Uterus (tissue), 4 donors: ENCODE measurements around the gene PNRC1. TPM values are rescaled to one million over a fixed set of nuclear protein-coding genes. Genes with fewer than 3 reads are reported as not detected.

ENCODE experiments used
- DNase-seq, 2 donors: peaks; one replicate each; pipeline ENCODE4 v3.0.0-alpha.2; 2019 to 2020
- H3K27ac ChIP-seq, 2 donors: fragments of 200-600 bp; sonication (generic); 1 replicate in 1 of 2; 2 replicates in 1 of 2; pipeline ENCODE4 v1.5.1; 2016 to 2018
- H3K27me3 ChIP-seq, 2 donors: fragments of 200-600 bp; sonication (generic); one replicate each; pipeline ENCODE4 v1.5.1; 2018 to 2019; ENCODE audit warnings: control low read depth in 1 of 2
- H3K36me3 ChIP-seq, 2 donors: fragments of 200-600 bp; sonication (generic); one replicate each; pipeline ENCODE4 v1.5.1; 2019; ENCODE audit warnings: control low read depth in 1 of 2
- H3K4me1 ChIP-seq, 2 donors: fragments of 200-600 bp; sonication (generic); one replicate each; pipeline ENCODE4 v1.5.1; 2018 to 2019; ENCODE audit warnings: control low read depth in 1 of 2
- H3K4me3 ChIP-seq, 2 donors: fragments of 200-600 bp; sonication (generic); 1 replicate in 1 of 2; 2 replicates in 1 of 2; pipeline ENCODE4 v1.5.1; 2018 to 2019; ENCODE audit warnings: mild to moderate bottlenecking in 1 of 2
- H3K9me3 ChIP-seq, 2 donors: fragments of 200-600 bp; sonication (generic); one replicate each; pipeline ENCODE4 v1.5.1; 2019; ENCODE audit warnings: control low read depth in 1 of 2
- POLR2A ChIP-seq, 2 donors: fragments of 450-650 bp; IDR thresholded peaks; one replicate each; pipeline ENCODE4 v1.6.1; 2016; ENCODE audit warnings: antibody characterized with exemption in 2 of 2, mild to moderate bottlenecking in 1 of 2, moderate library complexity in 1 of 2
- intact Hi-C: fragments of 100-400 bp; cut with DNase I; formaldehyde crosslinking; loops from one replicate; pipeline ENCODE4 v1.15.1; 2023; ENCODE audit warnings: low total_unique reads
- total RNA-seq, 4 donors: library from RNA; depleted of rRNA in 3 of 4; stranded (reverse); fragments of >200 nt in 3 of 4; gene quantifications; one replicate each; pipeline versions ENCODE4 v1.1.0 to v1.2.4, GENCODE V29; 2014 to 2023
- TF ChIP-seq, protein P1 (sequence below), 4 experiments: fragments of 200-600 bp in 2 of 4; fragments of 450-650 bp in 2 of 4; sonication (generic) in 2 of 4; IDR thresholded peaks; one replicate each; pipeline ENCODE4 v1.5.1; 2016 to 2019; ENCODE audit warnings: antibody characterized with exemption in 4 of 4, mild to moderate bottlenecking in 2 of 4, moderate library complexity in 1 of 4
- donor health status: DM: yes; HTN: yes; CAD: no.

The PNRC1 gene
- total RNA-seq, 4 donors from 2014 or later: 114 to 340 (median 203) TPM

DNA sequence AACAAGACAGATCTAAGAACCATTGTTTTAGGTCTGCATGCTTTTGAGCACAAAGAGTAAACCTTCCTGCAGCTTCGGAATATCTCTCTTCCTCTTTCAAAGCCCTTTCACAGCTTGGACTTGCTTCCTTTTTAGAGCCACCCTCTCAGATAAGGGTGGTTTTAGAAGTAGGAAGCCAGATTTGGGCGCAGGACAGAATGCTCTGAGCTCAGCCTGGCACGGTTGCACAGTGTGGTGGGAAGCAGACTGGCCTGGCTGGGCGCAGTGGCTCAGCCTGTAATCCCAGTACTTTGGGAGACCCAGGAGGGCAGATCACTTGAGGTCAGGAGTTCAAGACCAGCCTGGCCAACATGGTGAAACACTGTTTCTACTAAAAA is 35.6 kb upstream of the PNRC1 start:
- Histone ChIP-seq H3K27me3 (no peaks in the 10 kb centered on the region), H3K27ac (no peak overlapping the region), H3K4me1 (no peaks in the 10 kb centered on the region), H3K36me3 (no peaks in the 10 kb centered on the region), H3K4me3 (no peak overlapping the region), H3K9me3 (no peaks in the 10 kb centered on the region)
- no peak for DNase-seq
- TF ChIP-seq, protein P1, sequence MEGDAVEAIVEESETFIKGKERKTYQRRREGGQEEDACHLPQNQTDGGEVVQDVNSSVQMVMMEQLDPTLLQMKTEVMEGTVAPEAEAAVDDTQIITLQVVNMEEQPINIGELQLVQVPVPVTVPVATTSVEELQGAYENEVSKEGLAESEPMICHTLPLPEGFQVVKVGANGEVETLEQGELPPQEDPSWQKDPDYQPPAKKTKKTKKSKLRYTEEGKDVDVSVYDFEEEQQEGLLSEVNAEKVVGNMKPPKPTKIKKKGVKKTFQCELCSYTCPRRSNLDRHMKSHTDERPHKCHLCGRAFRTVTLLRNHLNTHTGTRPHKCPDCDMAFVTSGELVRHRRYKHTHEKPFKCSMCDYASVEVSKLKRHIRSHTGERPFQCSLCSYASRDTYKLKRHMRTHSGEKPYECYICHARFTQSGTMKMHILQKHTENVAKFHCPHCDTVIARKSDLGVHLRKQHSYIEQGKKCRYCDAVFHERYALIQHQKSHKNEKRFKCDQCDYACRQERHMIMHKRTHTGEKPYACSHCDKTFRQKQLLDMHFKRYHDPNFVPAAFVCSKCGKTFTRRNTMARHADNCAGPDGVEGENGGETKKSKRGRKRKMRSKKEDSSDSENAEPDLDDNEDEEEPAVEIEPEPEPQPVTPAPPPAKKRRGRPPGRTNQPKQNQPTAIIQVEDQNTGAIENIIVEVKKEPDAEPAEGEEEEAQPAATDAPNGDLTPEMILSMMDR (IDR thresholded peaks at IDR 0.05): no peak
- TF ChIP-seq POLR2A (IDR thresholded peaks at IDR 0.05): no peak
- intact Hi-C loops: no loop called here

DNA sequence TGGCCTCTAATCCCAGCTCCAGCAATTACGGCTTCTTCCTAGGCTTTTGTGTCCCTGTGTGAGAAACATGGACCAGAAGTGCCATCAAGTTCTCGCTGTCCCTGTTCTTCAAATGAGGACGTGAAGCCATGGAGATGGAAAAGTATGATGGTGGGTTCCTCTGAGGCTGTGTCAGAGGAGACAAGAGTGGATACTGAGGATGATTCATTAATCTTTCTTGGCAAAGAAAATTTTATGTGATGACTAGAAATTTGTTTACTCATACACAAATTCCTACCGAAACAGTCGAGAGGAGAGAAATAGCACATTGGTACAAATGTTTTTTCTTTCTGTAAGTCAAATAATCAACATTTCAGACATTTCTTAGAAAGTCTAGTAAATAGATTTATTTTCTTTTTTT is 35.0 kb upstream of the PNRC1 start:
- no peak for DNase-seq
- Histone ChIP-seq H3K4me1 (no peaks in the 10 kb centered on the region), H3K36me3 (no peaks in the 10 kb centered on the region), H3K4me3 (no peak overlapping the region), H3K9me3 (no peaks in the 10 kb centered on the region), H3K27ac (no peak overlapping the region), H3K27me3 (no peaks in the 10 kb centered on the region)
- intact Hi-C loops: no loop called here
- TF ChIP-seq, protein P1 (IDR thresholded peaks at IDR 0.05): no peak
- no peak for TF ChIP-seq POLR2A (IDR thresholded peaks at IDR 0.05)

DNA sequence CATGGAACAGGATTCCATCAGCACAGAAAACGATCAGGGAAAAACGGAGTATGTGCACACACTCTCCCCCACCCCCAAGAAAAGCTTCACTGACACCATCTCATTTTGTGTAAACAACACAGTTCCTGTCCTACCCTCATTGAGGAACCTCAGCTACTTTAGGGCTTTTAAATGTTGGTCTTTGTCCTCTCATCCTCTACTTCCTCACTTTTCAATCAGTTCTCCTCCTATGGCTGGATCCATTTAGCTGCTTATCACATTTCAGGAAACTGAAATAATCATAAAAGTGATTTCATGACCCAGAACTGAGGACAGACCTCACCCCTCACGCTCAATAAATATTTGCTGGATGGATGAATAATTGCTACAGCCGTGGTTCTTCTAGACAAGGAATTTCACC is 33.1 kb upstream of the PNRC1 start:
- TF ChIP-seq POLR2A (IDR thresholded peaks at IDR 0.05): no peak
- TF ChIP-seq, protein P1 (IDR thresholded peaks at IDR 0.05): no peak
- no peak overlapping the region for H3K27ac ChIP-seq
- no peaks in the 10 kb centered on the region for H3K4me1 ChIP-seq
- no peaks in the 10 kb centered on the region for H3K9me3 ChIP-seq
- DNase-seq: no peak
- intact Hi-C loops: no loop called here
- H3K27me3 ChIP-seq: no peaks in the 10 kb centered on the region
- no peak overlapping the region for H3K4me3 ChIP-seq
- no peaks in the 10 kb centered on the region for H3K36me3 ChIP-seq

DNA sequence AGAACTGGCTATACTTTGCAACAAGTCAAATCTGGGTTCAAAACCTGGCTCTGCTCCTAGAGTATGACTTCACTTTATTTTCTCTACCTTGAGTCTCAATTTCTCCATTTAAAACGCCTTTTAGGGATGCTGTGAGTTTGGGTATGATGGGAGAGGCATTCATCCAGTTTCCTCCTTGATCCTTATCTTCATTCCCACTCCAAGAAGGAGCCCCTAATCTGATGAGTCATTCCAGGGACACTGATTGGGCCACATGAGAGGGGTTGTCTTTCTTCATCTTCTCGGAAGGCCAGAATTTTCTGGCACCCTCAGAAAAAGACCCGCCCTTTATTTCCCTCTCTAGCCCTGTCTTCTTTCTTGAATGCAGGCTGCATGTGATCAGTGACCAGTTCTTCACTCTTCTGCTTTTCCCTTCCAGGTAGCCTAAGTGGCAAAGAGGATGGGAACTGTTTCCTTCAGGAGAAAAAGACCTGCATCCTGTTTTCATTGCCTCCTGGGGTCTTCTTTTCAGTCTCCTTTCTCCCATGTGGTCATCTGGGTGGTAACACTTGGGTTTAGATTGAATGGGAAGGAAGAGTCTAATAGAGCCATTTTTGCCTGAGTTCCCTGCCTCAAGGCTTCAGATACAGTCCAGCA is 32.1 kb upstream of the PNRC1 start:
- no peak overlapping the region for H3K4me3 ChIP-seq
- no peak for DNase-seq
- no peak overlapping the region for H3K27ac ChIP-seq
- no peaks in the 10 kb centered on the region for H3K4me1 ChIP-seq
- intact Hi-C loops: no loop called here
- TF ChIP-seq, protein P1 (IDR thresholded peaks at IDR 0.05): no peak
- no peaks in the 10 kb centered on the region for H3K27me3 ChIP-seq
- H3K9me3 ChIP-seq: no peaks in the 10 kb centered on the region
- no peaks in the 10 kb centered on the region for H3K36me3 ChIP-seq

DNA sequence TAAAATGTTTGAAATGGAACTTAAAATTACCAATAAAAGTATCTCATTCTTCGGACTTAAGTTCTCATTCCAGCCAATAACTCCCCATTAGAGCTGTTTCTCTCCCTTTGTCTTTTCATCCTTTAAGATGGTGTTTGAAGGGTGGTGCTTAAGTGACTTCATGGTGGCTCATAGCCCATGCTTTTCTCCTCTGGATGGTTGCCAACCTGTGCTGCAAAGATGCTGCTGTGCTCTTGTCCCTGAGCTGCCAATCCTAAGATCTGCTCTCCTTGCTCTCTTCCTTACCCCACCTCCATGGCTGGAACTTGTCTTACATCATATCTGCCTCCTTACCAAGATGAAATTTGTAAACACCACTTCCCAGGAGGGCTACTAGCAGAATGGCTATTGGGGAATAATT is 31.6 kb upstream of the PNRC1 start:
- H3K27me3 ChIP-seq: no peaks in the 10 kb centered on the region
- H3K4me3 ChIP-seq: no peak overlapping the region
- intact Hi-C loops: no loop called here
- no peak overlapping the region for H3K27ac ChIP-seq
- TF ChIP-seq, protein P1 (IDR thresholded peaks at IDR 0.05): no peak
- TF ChIP-seq POLR2A (IDR thresholded peaks at IDR 0.05): no peak
- H3K36me3 ChIP-seq: no peaks in the 10 kb centered on the region
- no peaks in the 10 kb centered on the region for H3K4me1 ChIP-seq
- H3K9me3 ChIP-seq: no peaks in the 10 kb centered on the region
- DNase-seq: no peak
